GM12878 (cell line): Measurements from ENCODE around the gene EVPLL. TPM values are rescaled to one million over a fixed set of nuclear protein-coding genes. Genes with fewer than 3 reads are reported as not detected.
"Not testable (repeated sequence)": the region's sequence is repeated elsewhere in the genome, so short reads cannot be mapped to it uniquely, and the experiment has no call there.

Experiments used
- ATAC-seq: fragments of 200-7000 bp; cut with Tn5 transposase; 3 replicates; pipeline ENCODE4 v1.9.1; 2020; ENCODE audit warnings: mild to moderate bottlenecking, moderate library complexity
- BruUV-seq: library from RNA; stranded (reverse); fragments of 400-500 nt; replicated peaks from 2 replicates; lab custom pipeline; 2021; lab: Mats Ljungman, UMichigan
- CTCF ChIA-PET: fragments of 300-600 bp; sonication (Branson Sonifier 250); formaldehyde crosslinking; extraction: SDS; loops from one replicate; lab custom pipeline; 2021; ENCODE audit warnings: inconsistent platforms; lab: Yijun Ruan, JAX
- POLR2A ChIA-PET: fragments of 350-600 bp; formaldehyde crosslinking; extraction: SDS; loops from one replicate; lab custom pipeline; 2021; ENCODE audit warnings: inconsistent platforms; lab: Charles Lee
- RAD21 ChIA-PET: fragments of 300-600 bp; sonication (Branson Sonifier 250); formaldehyde crosslinking; loops from one replicate; lab custom pipeline; 2023; ENCODE audit warnings: antibody characterized with exemption; ENCODE audit not compliant: unreplicated experiment; lab: Charles Lee
- SMC1A ChIA-PET: fragments of 300-600 bp; sonication (Branson Sonifier 250); formaldehyde crosslinking; loops from one replicate; lab custom pipeline; 2023; ENCODE audit not compliant: unreplicated experiment, uncharacterized antibody; lab: Charles Lee
- DNase-seq: peaks from one replicate; pipeline ENCODE4 v3.0.0-alpha.2; 2011; ENCODE audit warnings: low read depth, low spot score
- FAIRE-seq: peaks from 3 replicates; lab custom pipeline; 2011; peaks lifted over from hg19 to GRCh38; lab: Jason Lieb, UNC
- H2AFZ ChIP-seq: 2 replicates; pipeline ENCODE4 v1.6.0; 2011; ENCODE audit warnings: low read depth, low read length, control low read depth; ENCODE audit not compliant: control insufficient read depth
- H3K27ac ChIP-seq: 2 replicates; pipeline ENCODE4 v1.5.1; 2011; ENCODE audit warnings: control low read depth; ENCODE audit not compliant: control insufficient read depth, insufficient read depth
- H3K27me3 ChIP-seq, 2 experiments: replicated peaks in 1 of 2; 2 replicates each; pipeline versions ENCODE4 v1.6.0 to v1.6.1; 2011; ENCODE audit warnings: low read length in 1 of 2; ENCODE audit not compliant: control insufficient read depth in 2 of 2, insufficient read depth in 2 of 2
- H3K36me3 ChIP-seq, 2 experiments: 2 replicates each; pipeline ENCODE4 v1.5.1; 2011; ENCODE audit warnings: low read length in 1 of 2; ENCODE audit not compliant: control insufficient read depth in 2 of 2, insufficient read depth in 2 of 2
- H3K4me1 ChIP-seq: 2 replicates; pipeline ENCODE4 v1.6.1; 2011; ENCODE audit warnings: mild to moderate bottlenecking, low read length, moderate library complexity, mixed read lengths; ENCODE audit not compliant: control insufficient read depth, insufficient read depth
- H3K4me2 ChIP-seq: 2 replicates; pipeline ENCODE4 v1.6.0; 2011; ENCODE audit warnings: control low read depth; ENCODE audit not compliant: control insufficient read depth, insufficient read depth
- H3K4me3 ChIP-seq: fragments of 200-600 bp; sonication (generic); 2 replicates; pipeline ENCODE4 v1.5.1; 2016
- H3K79me2 ChIP-seq: 2 replicates; pipeline ENCODE4 v1.6.0; 2011; ENCODE audit warnings: low read length; ENCODE audit not compliant: control insufficient read depth, insufficient read depth
- H3K9ac ChIP-seq: 2 replicates; pipeline ENCODE4 v1.8.0; 2011; ENCODE audit warnings: low read length, control low read depth, mixed read lengths; ENCODE audit not compliant: control insufficient read depth, insufficient read depth
- H3K9me3 ChIP-seq: replicated peaks from 3 replicates; pipeline ENCODE4 v1.5.1; 2011; ENCODE audit warnings: mild to moderate bottlenecking, low read length; ENCODE audit not compliant: control insufficient read depth, insufficient read depth
- H4K20me1 ChIP-seq: 2 replicates; pipeline ENCODE4 v1.6.0; 2011; ENCODE audit not compliant: control insufficient read depth, insufficient read depth
- WGBS: methylation state at CpG from one replicate; pipeline ENCODE4 v1.1.6; 2016; ENCODE audit warnings: low lambda C conversion rate; ENCODE audit not compliant: insufficient replicate concordance, insufficient coverage; ENCODE audit errors: missing lambda C conversion rate; 5-methylcytosine and 5-hydroxymethylcytosine counted together
- in situ Hi-C: fragments of 300-500 bp; cut with MboI; formaldehyde crosslinking; loops from 9 replicates; pipeline ENCODE4 v1.14.3; 2018; ENCODE audit warnings: mixed read lengths
- intact Hi-C: fragments of 100-400 bp; cut with micrococcal nuclease; formaldehyde crosslinking; loops from one replicate; pipeline ENCODE4 v1.14.2; 2022; ENCODE audit not compliant: unreplicated experiment
- polyA plus RNA-seq, 11 experiments: library from polyadenylated mRNA; depleted of rRNA in 4 of 11; unstranded in 6 of 11; stranded (reverse) in 5 of 11; fragments of >200 nt; fragmentation: Nextera tagmentation in 4 of 11; fragmentation: Illumina TruSeq in 1 of 11; extraction: Ambion mirVana in 4 of 11; extraction: Trizol in 1 of 11; gene quantifications; 1 replicate in 1 of 11; 2 replicates in 10 of 11; pipeline versions ENCODE4 v1.2.1 to v1.2.3, GENCODE V29; 2011 to 2016; ENCODE audit warnings: inconsistent platforms in 2 of 11, missing spikeins in 2 of 11, low read depth in 1 of 11
- total RNA-seq, 4 experiments: library from RNA; depleted of rRNA in 3 of 4; stranded (reverse); fragments of >200 nt in 3 of 4; fragmentation: Illumina TruSeq in 1 of 4; extraction: Trizol in 1 of 4; gene quantifications; 2 replicates each; pipeline versions ENCODE4 v1.2.1 to v1.2.3, GENCODE V29; 2013 to 2021

The EVPLL gene
- total and polyA plus RNA-seq, 10 of the 15 experiments (the other 5 are each of a cell fraction or from before 2014, with no cell fraction given) = not detected

- H3K4me3 ChIP-seq, ATAC-seq, BruUV-seq, H3K4me2 ChIP-seq, H3K79me2 ChIP-seq, H3K36me3 ChIP-seq, H3K9ac ChIP-seq, H4K20me1 ChIP-seq, H3K4me1 ChIP-seq, FAIRE-seq, RAD21 ChIA-PET, POLR2A ChIA-PET, SMC1A ChIA-PET, CTCF ChIA-PET, H2AFZ ChIP-seq, intact Hi-C loops, H3K27ac ChIP-seq, H3K9me3 ChIP-seq, DNase-seq, in situ Hi-C loops, H3K27me3 ChIP-seq: not testable (repeated sequence)
- WGBS = 20% methylated on average over 5 of the region's 5 CpGs
These were observed 10.0 kb downstream of the EVPLL start for GRCh38 chr17:18387583-18387982.

- SMC1A ChIA-PET, H3K4me3 ChIP-seq, H3K27ac ChIP-seq, H3K9ac ChIP-seq, H3K4me2 ChIP-seq, ATAC-seq, FAIRE-seq, H3K4me1 ChIP-seq, RAD21 ChIA-PET, H2AFZ ChIP-seq, in situ Hi-C loops, H3K9me3 ChIP-seq, intact Hi-C loops, DNase-seq, H4K20me1 ChIP-seq, H3K36me3 ChIP-seq, CTCF ChIA-PET, H3K79me2 ChIP-seq, H3K27me3 ChIP-seq, POLR2A ChIA-PET, BruUV-seq: not testable (repeated sequence)
- WGBS = 1% methylated on average over 3 of the region's 4 CpGs
These were observed 10.7 kb downstream of the EVPLL start for GRCh38 chr17:18388266-18388665.
